ENCODE data around the gene MLLT10.
"Not testable (repeated sequence)": the region's sequence is repeated elsewhere in the genome, so short reads cannot be mapped to it uniquely, and the experiment has no call there.

Gene MLLT10

DNA sequence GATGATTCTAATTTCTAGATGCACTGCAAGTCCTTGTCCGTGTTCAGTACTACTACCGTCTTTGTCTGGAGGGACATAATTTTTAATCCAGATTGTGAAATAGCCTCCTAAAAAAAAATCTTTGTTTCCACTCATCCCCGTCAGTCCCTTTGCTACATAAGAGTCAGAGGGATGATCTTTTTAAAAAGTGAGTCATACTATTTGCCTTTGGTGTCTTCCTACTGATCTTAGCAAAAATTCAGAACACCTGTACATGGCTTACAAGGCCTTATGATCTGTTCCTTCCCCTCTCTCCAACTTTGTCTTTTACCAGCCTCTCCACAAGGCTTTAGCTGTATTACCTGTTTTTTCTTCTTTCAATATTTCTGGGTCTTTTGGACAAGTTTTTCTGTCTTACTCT, 173.5 kb downstream of the MLLT10 start:
- DNase-seq: no peak

- DNase-seq: no peak
Measured at GRCh38 chr10:21712975-21713374, 178.9 kb downstream of the MLLT10 start.

DNA sequence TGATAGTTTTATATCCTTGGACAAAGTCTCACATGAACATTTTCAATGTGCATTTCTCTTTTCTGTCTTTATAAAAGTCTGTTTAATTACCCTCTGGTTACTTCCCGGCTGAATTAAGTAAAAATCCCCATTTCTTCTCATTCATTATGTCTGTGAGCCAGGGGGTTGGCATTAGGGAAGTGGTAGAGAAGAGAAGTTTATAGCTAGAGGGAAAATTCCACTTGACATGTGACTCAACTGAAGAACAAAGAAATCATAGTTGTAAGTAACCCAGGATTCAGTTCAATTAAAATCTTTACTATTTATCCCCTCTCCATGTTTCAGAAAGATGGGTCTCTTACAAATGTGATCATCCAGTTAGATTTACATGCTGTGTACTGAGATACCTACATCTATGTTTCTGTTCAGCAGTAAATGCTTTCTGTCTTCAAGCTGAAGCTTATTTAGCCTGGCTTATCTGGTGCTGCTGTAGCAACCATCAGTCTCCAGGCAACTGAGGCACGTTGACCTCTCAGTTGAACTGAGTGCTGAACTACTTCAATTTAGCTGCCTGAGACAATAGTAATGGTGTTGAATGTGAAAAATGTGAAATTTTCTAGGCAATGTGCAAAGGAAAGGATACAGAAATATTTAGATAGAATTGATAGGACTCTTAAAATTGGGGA, 181.6 kb downstream of the MLLT10 start:
- no peak for DNase-seq

GRCh38 chr10:21717437-21718054, 183.5 kb downstream of the MLLT10 start:
- not testable (repeated sequence) for DNase-seq

GRCh38 chr10:21719502-21719901, 185.5 kb downstream of the MLLT10 start:
- no peak for DNase-seq

DNA sequence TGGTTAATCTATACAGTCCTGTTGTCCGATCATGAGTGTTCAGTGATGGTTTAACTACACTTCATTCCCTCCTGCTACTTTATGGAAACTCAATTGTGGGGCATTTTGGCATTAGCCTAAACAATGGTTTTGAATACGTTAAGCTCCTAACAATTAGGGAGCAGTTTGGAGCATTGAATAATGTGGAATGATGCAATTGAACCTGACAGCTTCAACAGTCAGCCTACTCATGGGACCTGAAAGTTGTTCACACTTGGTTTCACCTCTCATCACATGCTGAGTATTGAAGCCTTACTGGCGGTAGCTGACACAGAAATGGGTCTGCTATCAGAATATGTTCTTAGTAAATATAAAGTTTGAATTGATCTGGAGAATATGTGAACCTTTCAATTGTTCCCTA, 186.1 kb downstream of the MLLT10 start:
- no peak for DNase-seq

DNA sequence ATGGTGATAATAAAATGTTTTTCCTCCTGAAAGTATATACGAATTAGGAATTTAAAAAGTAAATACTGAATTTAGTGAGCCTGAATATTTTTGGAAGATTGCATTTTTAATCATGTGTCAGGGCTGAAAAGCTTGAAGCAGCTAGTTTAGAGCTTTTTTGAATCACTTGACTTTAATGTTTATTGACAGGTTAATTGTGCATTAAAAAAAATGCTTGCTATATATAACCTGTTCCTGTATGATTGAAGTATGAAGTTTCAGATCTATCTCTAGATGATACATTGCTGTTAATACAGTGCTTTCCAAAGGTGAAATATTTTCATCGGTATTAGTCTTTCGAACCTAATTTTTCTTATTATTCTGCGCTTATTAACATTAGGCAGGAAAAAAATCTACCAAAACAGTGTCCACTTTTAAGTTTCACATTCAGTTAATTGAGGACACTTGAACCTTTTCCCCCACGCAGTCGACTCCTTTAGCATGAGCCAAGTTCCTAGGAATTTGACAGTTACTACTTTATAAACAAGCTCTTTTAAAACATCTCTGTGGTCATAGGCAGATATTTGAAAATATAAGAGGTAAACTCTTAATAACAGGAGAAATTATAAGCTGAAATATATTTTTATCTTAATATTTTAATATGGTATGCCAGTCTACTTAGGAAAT, 187.1 kb downstream of the MLLT10 start:
- no peak for DNase-seq

DNA sequence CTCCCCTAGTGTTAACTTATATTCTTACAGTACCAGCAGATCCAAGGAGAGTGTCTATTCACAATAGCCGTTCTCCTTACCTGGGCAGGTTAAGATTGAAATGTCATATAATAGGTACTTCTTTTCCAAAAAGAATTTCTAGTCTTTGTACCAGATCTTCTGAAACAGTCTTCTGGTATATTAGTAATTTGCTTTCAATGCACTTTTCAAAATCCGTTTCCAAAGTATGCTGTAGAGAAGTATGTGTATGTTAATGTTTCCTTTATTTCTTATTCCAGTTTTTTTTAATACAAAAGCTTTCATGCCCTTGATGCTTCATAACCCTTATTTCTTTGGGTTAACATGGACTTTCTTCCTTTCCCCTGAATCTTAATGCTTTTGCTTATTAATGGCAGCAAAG, 188.2 kb downstream of the MLLT10 start:
- no peak for DNase-seq

- no peak for DNase-seq
Measured at GRCh38 chr10:21724020-21724589, 190.1 kb downstream of the MLLT10 start.

- no peak for DNase-seq
Measured at GRCh38 chr10:21724687-21725367, 190.8 kb downstream of the MLLT10 start.

DNA sequence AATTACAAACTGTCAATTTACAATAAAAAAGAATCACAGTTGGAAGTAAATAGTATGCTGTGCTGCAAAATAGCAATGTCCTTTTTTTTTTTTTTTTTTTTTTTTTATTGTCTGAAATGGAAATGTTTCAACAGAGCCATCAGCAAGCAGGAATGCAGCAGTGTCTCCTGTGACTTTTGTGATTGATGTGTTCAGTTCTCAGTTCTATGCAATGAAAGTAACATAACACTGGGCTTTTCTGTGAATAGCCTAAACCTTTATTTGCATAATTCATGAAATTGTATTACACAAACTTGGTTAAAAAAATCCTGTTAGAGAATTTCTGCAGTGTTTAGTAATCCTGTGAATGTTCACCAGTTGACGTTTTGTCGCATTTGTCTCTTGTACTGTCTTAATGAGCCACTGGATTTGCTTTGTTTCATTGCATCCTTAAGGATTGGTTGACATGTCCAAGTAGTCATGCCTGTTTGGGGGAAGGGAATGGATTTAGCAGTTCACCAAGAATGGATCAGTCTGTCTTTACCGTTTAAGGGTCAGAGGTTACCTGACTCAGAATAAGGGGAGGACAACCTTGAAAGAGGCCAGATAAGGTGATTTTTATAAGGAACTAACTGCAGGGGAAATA, 192.7 kb downstream of the MLLT10 start:
- no peak for DNase-seq

- no peak for DNase-seq
Measured at GRCh38 chr10:21727452-21728168, 193.6 kb downstream of the MLLT10 start.

DNA sequence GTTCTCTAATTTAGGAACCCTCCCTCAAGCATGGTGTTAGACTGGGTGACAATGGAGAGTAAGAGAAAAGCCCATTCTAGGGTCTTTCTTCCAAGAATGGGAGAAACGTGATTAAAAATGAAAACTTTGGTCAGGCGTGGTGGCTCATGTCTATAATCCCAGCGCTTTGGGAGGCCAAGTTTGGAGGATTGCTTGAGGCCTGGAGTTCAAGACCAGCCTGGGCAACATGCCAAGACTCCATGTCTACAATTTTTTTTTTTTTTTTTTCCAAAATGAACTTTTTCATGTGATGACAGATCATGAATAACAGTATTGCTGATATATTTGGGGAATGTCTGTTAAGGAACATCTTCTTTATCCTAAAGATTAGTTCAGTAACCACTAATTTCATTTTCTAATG, 194.6 kb downstream of the MLLT10 start:
- no peak for DNase-seq

- DNase-seq: no peak
Measured at GRCh38 chr10:21732067-21732772, 198.2 kb downstream of the MLLT10 start.

GRCh38 chr10:21733710-21734109, 199.7 kb downstream of the MLLT10 start:
- no peak for DNase-seq

GRCh38 chr10:21737106-21737505, 203.1 kb downstream of the MLLT10 start:
- no peak for DNase-seq

GRCh38 chr10:21740989-21741388, 207.0 kb downstream of the MLLT10 start:
- no peak for DNase-seq

DNA sequence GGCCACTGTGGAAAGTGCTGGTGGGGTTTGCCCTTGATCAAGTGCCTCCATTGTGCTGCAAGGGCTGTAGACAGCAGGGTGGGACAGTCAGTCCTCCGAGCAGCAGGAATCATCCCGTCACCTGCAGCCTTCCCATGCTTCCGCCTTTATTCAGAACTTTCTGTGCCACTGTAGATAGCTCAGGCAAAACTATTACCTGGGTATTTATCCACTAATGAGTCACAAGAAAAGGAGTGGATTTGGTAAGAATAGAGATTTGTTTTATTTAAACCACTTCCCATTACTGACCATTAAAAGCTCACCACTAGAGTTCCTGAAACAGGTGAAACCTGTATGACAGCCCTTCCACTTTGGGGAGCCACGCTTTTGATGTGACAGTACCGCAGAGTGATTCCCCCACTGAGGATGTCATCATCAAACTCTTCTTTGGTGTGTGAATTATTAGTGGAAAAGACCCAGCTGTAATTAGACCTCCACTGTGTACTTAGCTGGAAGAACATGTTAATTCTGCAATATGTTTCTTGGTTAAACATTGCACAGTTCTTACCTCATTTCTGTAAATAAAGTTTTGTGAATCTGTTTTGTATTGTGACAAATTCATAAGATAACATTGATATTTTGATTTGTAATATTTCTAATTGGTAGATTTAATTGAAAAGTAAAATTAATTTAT, 208.8 kb downstream of the MLLT10 start:
- DNase-seq: no peak

GRCh38 chr10:21744223-21744622, 210.2 kb downstream of the MLLT10 start:
- DNase-seq: no peak

- DNase-seq: no peak
Measured at GRCh38 chr10:21746118-21746517, 212.1 kb downstream of the MLLT10 start.

- no peak for DNase-seq
Measured at GRCh38 chr10:21747809-21748208, 213.8 kb downstream of the MLLT10 start.

Measured in activated gamma-delta T cell (primary cell).